B cell (primary cell): ENCODE results near the gene ATP6V1C2.

Experiments used
- EZH2 ChIP-seq: IDR thresholded peaks from 2 replicates; pipeline ENCODE4 v1.6.1; 2012; ENCODE audit warnings: borderline replicate concordance, low read depth, mild to moderate bottlenecking, moderate library complexity, low read length; ENCODE audit not compliant: insufficient read depth, poor library complexity, severe bottlenecking
- TF ChIP-seq, protein P1 (sequence below): fragments of 200-600 bp; IDR thresholded peaks from one replicate; pipeline ENCODE4 v1.8.0; 2022; ENCODE audit warnings: antibody characterized with exemption, mild to moderate bottlenecking

DNA sequence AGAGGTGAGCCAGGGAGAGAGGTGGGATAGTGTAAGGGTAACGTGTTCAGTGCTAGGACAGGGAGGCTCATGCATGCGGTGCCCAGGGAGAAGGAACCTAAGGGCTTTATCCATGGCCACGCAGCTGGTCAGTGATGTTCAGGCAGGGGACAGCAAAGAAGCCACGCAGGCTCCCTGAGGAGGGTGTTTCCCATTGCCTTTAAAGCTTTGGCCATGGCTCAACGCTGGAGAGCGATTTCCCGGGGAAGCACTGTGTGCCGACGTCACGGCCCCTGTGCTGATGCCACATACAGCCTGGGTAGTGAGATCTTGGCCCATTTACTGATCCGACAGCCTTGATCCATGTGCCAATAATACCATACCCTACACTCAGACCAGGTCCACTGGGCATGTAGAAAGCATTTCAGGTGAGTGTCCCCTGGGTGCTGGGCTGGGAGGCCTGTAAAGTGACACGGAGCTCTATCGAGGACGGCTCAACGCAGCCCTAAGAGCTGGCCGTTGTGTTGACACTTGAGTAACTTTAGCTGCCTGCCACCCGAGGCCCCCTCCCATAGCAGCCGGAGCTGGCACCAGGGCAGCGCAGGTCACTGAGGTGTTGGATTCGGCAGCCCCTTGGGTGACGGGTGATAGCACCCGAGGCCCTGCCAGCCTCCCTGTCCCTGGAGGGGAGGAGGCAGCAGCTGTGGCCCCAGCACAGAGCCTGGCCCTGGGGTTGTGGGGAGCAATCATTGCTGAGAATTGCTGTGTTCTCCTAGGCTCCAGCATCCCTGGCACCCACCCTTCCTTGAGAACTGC, 49.7 kb downstream of the ATP6V1C2 start:
- no peak for TF ChIP-seq EZH2
- TF ChIP-seq, protein P1, sequence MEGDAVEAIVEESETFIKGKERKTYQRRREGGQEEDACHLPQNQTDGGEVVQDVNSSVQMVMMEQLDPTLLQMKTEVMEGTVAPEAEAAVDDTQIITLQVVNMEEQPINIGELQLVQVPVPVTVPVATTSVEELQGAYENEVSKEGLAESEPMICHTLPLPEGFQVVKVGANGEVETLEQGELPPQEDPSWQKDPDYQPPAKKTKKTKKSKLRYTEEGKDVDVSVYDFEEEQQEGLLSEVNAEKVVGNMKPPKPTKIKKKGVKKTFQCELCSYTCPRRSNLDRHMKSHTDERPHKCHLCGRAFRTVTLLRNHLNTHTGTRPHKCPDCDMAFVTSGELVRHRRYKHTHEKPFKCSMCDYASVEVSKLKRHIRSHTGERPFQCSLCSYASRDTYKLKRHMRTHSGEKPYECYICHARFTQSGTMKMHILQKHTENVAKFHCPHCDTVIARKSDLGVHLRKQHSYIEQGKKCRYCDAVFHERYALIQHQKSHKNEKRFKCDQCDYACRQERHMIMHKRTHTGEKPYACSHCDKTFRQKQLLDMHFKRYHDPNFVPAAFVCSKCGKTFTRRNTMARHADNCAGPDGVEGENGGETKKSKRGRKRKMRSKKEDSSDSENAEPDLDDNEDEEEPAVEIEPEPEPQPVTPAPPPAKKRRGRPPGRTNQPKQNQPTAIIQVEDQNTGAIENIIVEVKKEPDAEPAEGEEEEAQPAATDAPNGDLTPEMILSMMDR = no peak
